Glutamatergic neuron (in vitro differentiated cells): ENCODE results near the gene TEX22. TPM values are rescaled to one million over a fixed set of nuclear protein-coding genes. Genes with fewer than 3 reads are reported as not detected.

ENCODE experiments used
- DNase-seq: peaks from one replicate; pipeline ENCODE4 v3.0.0; 2022
- H3K27ac Mint-ChIP-seq: one replicate; pipeline ENCODE4 v1.8.0; 2020; ENCODE audit warnings: mild to moderate bottlenecking, mixed read lengths, inconsistent platforms; ENCODE audit not compliant: unreplicated experiment
- H3K27me3 Mint-ChIP-seq: one replicate; pipeline ENCODE4 v1.8.0; 2020; ENCODE audit warnings: mild to moderate bottlenecking, moderate library complexity, mixed read lengths, inconsistent platforms; ENCODE audit not compliant: unreplicated experiment
- H3K36me3 Mint-ChIP-seq: one replicate; pipeline ENCODE4 v1.8.0; 2020; ENCODE audit warnings: mild to moderate bottlenecking, mixed read lengths, inconsistent platforms; ENCODE audit not compliant: unreplicated experiment
- H3K4me1 Mint-ChIP-seq: one replicate; pipeline ENCODE4 v1.8.0; 2020; ENCODE audit warnings: mild to moderate bottlenecking, low read depth, mixed read lengths, inconsistent platforms; ENCODE audit not compliant: unreplicated experiment
- H3K4me3 Mint-ChIP-seq: one replicate; pipeline ENCODE4 v1.8.0; 2020; ENCODE audit warnings: mild to moderate bottlenecking, mixed read lengths, inconsistent platforms; ENCODE audit not compliant: unreplicated experiment
- H3K9me3 Mint-ChIP-seq: one replicate; pipeline ENCODE4 v1.8.0; 2020; ENCODE audit warnings: mild to moderate bottlenecking, moderate library complexity, mixed read lengths, inconsistent platforms; ENCODE audit not compliant: unreplicated experiment
- total RNA-seq: library from RNA; stranded (reverse); fragmentation: NEBNext Ultra II Directional; extraction: Animal tissue kit (Norgen Biotek cat#: 25700); gene quantifications from one replicate; pipeline ENCODE4 v1.2.1, GENCODE V29; 2021; ENCODE audit not compliant: unreplicated experiment
- TF ChIP-seq, protein P1 (sequence below): fragments of 200-600 bp; sonication (generic); IDR thresholded peaks from one replicate; pipeline ENCODE4 v1.5.0; 2021; ENCODE audit not compliant: partially characterized antibody, unreplicated experiment

TEX22 gene
- total RNA-seq, 1 donor from 2014 or later, result 2.7 TPM

DNA sequence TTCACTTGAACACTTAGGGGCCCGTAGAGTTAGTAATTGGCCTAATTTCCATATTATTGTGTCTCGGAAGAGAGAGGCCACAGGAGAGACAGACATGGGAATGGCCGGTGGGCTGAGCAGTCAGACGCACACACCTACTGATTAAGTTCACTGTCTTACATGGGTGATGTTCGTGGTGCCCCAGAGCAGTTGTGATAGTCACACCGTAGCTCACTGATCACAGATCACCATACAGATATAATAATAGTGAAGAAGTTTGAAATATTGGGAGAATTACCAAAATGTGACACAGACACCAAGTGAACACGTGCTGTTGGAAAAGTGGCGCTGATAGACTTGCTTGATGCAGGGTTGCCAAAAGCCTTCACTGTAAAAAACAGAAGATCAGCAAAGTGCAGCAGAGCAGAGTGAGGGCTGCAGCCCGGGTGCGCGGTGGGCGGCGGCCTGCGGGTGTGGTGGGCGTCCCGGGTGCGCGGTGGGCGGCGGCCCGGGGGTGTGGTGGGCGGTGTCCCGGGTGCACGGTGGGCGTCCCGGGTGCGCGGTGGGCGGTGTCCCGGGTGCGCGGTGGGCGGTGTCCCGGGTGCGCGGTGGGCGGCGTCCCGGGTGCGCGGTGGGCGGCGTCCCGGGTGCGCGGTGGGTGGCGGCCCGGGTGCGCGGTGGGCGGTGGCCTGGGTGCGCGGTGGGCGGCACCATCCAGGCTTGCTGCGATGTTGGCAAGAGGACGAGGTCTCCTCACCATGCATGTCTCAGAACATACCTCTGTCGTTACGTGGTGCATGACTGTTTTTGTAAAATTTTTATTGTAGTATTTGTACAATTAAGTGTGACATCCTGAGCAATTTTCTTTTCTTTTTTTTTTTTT is 34.3 kb upstream of the TEX22 start:
- H3K9me3 Mint-ChIP-seq, result peaks cover 4% of the 10 kb centered on the region
- peaks cover 8% of the 10 kb centered on the region for H3K36me3 Mint-ChIP-seq
- peaks cover 5% of the 10 kb centered on the region for H3K4me1 Mint-ChIP-seq
- H3K4me3 Mint-ChIP-seq, result peak overlapping the region; percentile 42
- TF ChIP-seq, protein P1, sequence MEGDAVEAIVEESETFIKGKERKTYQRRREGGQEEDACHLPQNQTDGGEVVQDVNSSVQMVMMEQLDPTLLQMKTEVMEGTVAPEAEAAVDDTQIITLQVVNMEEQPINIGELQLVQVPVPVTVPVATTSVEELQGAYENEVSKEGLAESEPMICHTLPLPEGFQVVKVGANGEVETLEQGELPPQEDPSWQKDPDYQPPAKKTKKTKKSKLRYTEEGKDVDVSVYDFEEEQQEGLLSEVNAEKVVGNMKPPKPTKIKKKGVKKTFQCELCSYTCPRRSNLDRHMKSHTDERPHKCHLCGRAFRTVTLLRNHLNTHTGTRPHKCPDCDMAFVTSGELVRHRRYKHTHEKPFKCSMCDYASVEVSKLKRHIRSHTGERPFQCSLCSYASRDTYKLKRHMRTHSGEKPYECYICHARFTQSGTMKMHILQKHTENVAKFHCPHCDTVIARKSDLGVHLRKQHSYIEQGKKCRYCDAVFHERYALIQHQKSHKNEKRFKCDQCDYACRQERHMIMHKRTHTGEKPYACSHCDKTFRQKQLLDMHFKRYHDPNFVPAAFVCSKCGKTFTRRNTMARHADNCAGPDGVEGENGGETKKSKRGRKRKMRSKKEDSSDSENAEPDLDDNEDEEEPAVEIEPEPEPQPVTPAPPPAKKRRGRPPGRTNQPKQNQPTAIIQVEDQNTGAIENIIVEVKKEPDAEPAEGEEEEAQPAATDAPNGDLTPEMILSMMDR, result no peak
- peaks cover 11% of the 10 kb centered on the region for H3K27me3 Mint-ChIP-seq
- no peak overlapping the region for H3K27ac Mint-ChIP-seq
- peak; percentile 58 for DNase-seq

DNA sequence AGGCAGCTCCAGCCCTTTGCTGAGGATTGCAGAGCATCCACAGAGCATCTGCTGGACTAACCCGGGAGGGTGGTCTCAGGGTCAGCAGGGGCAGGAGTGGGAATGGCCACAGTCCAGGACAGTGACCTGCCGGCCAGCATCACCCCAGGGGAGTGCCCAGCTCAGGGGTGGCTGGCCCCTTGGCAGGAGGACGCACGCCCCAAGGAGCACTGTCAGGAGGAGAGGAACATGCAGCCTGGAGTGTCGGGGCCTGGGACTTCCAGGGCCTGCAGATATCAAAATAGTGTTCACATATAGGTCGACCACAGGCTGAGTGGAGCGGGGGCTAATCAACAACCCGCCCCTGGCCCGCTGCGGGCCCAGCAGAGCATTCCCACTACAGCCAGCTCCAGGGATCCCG is 33.2 kb upstream of the TEX22 start:
- peaks cover 4% of the 10 kb centered on the region for H3K9me3 Mint-ChIP-seq
- H3K4me3 Mint-ChIP-seq, result no peak overlapping the region
- peaks cover 5% of the 10 kb centered on the region for H3K4me1 Mint-ChIP-seq
- H3K27ac Mint-ChIP-seq, result no peak overlapping the region
- TF ChIP-seq, protein P1, result no peak
- DNase-seq, result no peak
- peaks cover 9% of the 10 kb centered on the region for H3K27me3 Mint-ChIP-seq
- peaks cover 8% of the 10 kb centered on the region for H3K36me3 Mint-ChIP-seq

- Mint-ChIP-seq H3K27ac (no peak overlapping the region), H3K36me3 (peaks cover 8% of the 10 kb centered on the region), H3K4me1 (peaks cover 5% of the 10 kb centered on the region), H3K9me3 (peaks cover 4% of the 10 kb centered on the region), H3K27me3 (peaks cover 9% of the 10 kb centered on the region), H3K4me3 (no peak overlapping the region)
- TF ChIP-seq, protein P1, result no peak
- no peak for DNase-seq
These were observed 32.7 kb upstream of the TEX22 start for GRCh38 chr14:105365681-105366080.

DNA sequence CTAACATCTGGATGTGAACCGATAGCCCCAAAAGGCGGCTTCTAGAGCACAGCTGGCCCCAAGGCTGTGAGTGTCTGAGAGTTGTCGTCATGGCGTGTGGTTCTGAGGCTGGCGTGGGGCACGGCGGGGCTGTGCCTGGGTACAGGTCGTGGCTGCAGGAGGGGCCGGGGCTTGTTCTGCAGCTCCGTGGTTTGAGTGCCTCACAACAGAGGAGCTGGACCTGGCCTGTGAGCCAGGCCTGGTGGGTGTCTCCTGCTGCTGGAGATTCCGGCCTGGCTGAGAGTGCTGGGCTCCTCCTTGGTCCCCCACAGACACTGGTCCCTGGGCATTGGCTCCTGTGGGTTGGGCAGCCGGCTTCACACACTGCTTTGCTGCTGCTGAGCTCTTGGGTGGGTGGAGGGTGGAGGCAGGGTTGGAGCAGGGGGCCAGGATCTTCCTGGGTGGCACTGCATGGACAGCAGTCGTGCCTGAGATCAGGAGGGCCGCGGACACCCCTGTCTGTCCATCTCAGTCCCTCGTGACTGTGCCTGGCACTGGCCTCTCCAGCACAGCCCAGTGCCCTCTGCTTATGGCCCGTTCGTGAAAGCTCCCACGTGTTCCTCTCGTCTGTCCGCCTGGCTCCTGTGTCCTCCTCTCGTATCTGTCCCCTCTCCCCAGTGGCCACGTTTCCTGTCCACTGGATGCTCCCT is 31.8 kb upstream of the TEX22 start:
- Mint-ChIP-seq H3K4me3 (no peak overlapping the region), H3K27ac (no peak overlapping the region), H3K9me3 (peaks cover 5% of the 10 kb centered on the region), H3K4me1 (peaks cover 8% of the 10 kb centered on the region), H3K27me3 (peaks cover 9% of the 10 kb centered on the region), H3K36me3 (peaks cover 8% of the 10 kb centered on the region)
- TF ChIP-seq, protein P1, result no peak
- peak; percentile 11 for DNase-seq
